Measurements from ENCODE around the gene ZNF559. TPM values are rescaled to one million over a fixed set of nuclear protein-coding genes. Genes with fewer than 3 reads are reported as not detected.
A peak's percentile ranks its signal among the peaks of the same experiment; 100 is the strongest.

ZNF559 gene
- total and polyA plus RNA-seq, 5 donors from 2014 or later: 12.2 to 37.3 (median 30.8) TPM

GRCh38 chr19:9324584-9324962 is 594 bp downstream of the ZNF559 start:
- Mint-ChIP-seq H3K9me3 (peaks cover 0 to 54% (median 20%) of the 10 kb centered on the region in 7 donors), H3K27ac (peak overlapping the region; percentile 63 to 96 (median 79)), H3K36me3 (peaks cover 31% of the 10 kb centered on the region), H3K27me3 (peaks cover 4% of the 10 kb centered on the region), H3K4me1 (peaks cover 11 to 40% (median 22%) of the 10 kb centered on the region in 4 donors), H3K4me3 (peak overlapping the region; percentile 94 to 99 (median 96))
- Histone ChIP-seq H3K36me3 (ENCODE audit: control insufficient read depth, insufficient read depth, low read length) (peaks cover 27% of the 10 kb centered on the region), H3K9me3 (ENCODE audit: control insufficient read depth in 2 of 2, low read length in 2 of 2) (peaks cover 23 to 50% of the 10 kb centered on the region in 2 experiments), H3K4me3 (ENCODE audit: low read depth, low read length) (peak overlapping the region; percentile 98), H3K4me1 (ENCODE audit: control insufficient read depth, insufficient read depth, low read length, poor library complexity, severe bottlenecking) (peaks cover 11% of the 10 kb centered on the region), H3K27ac (ENCODE audit: insufficient read depth, low read length, poor library complexity, severe bottlenecking) (peak overlapping the region; percentile 83), H3K27me3 (ENCODE audit: control insufficient read depth, insufficient read depth, low read length) (no peaks in the 10 kb centered on the region)
- no peak for ATAC-seq (ENCODE audit: low read depth in 2 of 2)
- DNase-seq: no peak

DNA sequence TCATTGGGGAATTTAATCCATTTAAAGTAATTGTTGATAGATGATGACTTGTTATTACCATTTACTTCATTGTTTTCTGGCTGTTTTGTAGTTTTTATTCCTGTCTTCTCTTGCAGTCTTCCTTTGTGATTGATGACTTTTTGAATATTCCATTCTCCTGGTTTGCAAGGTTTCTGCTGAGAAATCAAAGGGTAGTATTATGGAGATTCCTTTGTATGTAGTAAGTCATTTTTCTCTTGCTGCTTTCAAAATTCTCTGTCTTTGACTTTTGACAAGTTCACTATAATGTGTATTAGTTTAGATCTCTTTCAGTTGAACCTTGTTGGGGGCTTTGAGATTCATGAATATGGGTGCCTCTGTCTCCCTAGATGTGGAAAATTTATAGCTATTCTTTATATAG is 6.0 kb downstream of the ZNF559 start:
- H3K27me3 Mint-ChIP-seq: no peaks in the 10 kb centered on the region
- no peak overlapping the region for H3K4me3 ChIP-seq (ENCODE audit: low read depth, low read length)
- H3K4me1 ChIP-seq (ENCODE audit: control insufficient read depth, insufficient read depth, low read length, poor library complexity, severe bottlenecking): no peaks in the 10 kb centered on the region
- peaks cover 0 to 82% (median 42%) of the 10 kb centered on the region in 7 donors for H3K9me3 Mint-ChIP-seq
- DNase-seq: no peak
- no peak for ATAC-seq (ENCODE audit: low read depth in 2 of 2)
- H3K4me1 Mint-ChIP-seq: peaks cover 5 to 22% (median 8%) of the 10 kb centered on the region in 4 donors
- H3K27ac ChIP-seq (ENCODE audit: insufficient read depth, low read length, poor library complexity, severe bottlenecking): no peak overlapping the region
- H3K36me3 ChIP-seq (ENCODE audit: control insufficient read depth, insufficient read depth, low read length): peaks cover 61% of the 10 kb centered on the region
- no peak overlapping the region for H3K4me3 Mint-ChIP-seq
- no peaks in the 10 kb centered on the region for H3K27me3 ChIP-seq (ENCODE audit: control insufficient read depth, insufficient read depth, low read length)
- H3K36me3 Mint-ChIP-seq: peaks cover 62% of the 10 kb centered on the region
- no peak overlapping the region for H3K27ac Mint-ChIP-seq
- H3K9me3 ChIP-seq (ENCODE audit: control insufficient read depth in 2 of 2, low read length in 2 of 2): peaks cover 70 to 96% of the 10 kb centered on the region in 2 experiments

DNA sequence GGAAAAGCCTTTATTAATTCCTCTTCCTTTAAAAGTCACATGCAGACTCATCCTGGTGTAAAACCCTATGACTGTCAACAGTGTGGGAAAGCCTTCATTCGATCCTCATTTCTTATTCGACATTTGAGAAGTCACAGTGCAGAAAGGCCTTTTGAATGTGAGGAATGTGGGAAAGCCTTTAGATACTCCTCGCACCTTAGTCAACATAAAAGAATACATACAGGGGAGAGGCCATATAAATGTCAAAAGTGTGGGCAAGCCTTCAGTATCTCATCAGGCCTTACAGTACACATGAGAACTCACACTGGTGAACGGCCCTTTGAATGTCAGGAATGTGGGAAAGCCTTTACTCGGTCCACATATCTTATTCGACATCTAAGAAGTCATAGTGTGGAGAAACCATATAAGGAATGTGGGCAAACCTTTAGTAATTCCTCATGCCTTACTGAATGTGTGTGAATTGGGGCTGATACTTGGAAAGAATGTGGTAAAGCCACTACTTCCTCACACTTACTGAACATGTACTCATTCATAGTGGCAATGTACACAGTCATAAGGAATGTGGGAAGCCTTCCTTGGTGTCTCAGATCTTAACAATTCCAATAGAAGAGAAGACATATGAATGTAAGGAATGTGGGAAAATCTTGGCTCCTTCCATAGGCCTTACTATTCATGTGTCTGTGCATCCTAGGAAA is 18.8 kb downstream of the ZNF559 start:
- DNase-seq (no peak), ATAC-seq (ENCODE audit: low read depth in 2 of 2) (no peak)
- peaks cover 0 to 87% (median 37%) of the 10 kb centered on the region in 7 donors for H3K9me3 Mint-ChIP-seq
- H3K9me3 ChIP-seq (ENCODE audit: control insufficient read depth in 2 of 2, low read length in 2 of 2): peaks cover 80 to 96% of the 10 kb centered on the region in 2 experiments
- H3K27ac Mint-ChIP-seq: no peak overlapping the region
- H3K36me3 ChIP-seq (ENCODE audit: control insufficient read depth, insufficient read depth, low read length): peaks cover 53% of the 10 kb centered on the region
- H3K27me3 Mint-ChIP-seq: no peaks in the 10 kb centered on the region
- no peaks in the 10 kb centered on the region for H3K4me1 Mint-ChIP-seq
- peaks cover 59% of the 10 kb centered on the region for H3K36me3 Mint-ChIP-seq
- no peak overlapping the region for H3K27ac ChIP-seq (ENCODE audit: insufficient read depth, low read length, poor library complexity, severe bottlenecking)
- H3K4me3 ChIP-seq (ENCODE audit: low read depth, low read length): no peak overlapping the region
- H3K4me1 ChIP-seq (ENCODE audit: control insufficient read depth, insufficient read depth, low read length, poor library complexity, severe bottlenecking): no peaks in the 10 kb centered on the region
- no peak overlapping the region for H3K4me3 Mint-ChIP-seq
- no peaks in the 10 kb centered on the region for H3K27me3 ChIP-seq (ENCODE audit: control insufficient read depth, insufficient read depth, low read length)

DNA sequence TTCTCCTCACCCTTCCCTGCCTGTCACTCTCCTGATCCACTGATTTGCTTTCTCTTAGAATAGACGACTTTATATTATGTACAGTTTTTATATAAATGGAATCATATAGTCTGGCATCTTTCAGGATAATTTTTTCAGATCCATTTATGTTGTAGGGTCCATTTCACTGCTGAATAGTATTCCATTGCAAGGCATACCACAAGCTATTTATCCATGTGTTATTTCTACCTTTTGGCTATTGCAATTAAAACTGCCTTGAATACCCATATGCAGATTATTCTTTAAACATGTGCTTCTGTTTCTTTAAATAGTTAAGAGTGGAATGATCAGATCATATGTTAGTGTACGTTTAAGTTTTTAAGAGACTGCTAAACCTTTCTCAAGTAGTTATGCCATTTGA is 21.0 kb downstream of the ZNF559 start:
- ATAC-seq (ENCODE audit: low read depth in 2 of 2): no peak
- no peak for DNase-seq
- no peak overlapping the region for H3K27ac ChIP-seq (ENCODE audit: insufficient read depth, low read length, poor library complexity, severe bottlenecking)
- no peaks in the 10 kb centered on the region for H3K4me1 ChIP-seq (ENCODE audit: control insufficient read depth, insufficient read depth, low read length, poor library complexity, severe bottlenecking)
- H3K27ac Mint-ChIP-seq: no peak overlapping the region
- no peaks in the 10 kb centered on the region for H3K27me3 Mint-ChIP-seq
- H3K4me1 Mint-ChIP-seq: no peaks in the 10 kb centered on the region
- peaks cover 42% of the 10 kb centered on the region for H3K36me3 Mint-ChIP-seq
- no peak overlapping the region for H3K4me3 Mint-ChIP-seq
- H3K27me3 ChIP-seq (ENCODE audit: control insufficient read depth, insufficient read depth, low read length): no peaks in the 10 kb centered on the region
- H3K36me3 ChIP-seq (ENCODE audit: control insufficient read depth, insufficient read depth, low read length): peaks cover 33% of the 10 kb centered on the region
- H3K4me3 ChIP-seq (ENCODE audit: low read depth, low read length): no peak overlapping the region
- H3K9me3 ChIP-seq (ENCODE audit: control insufficient read depth in 2 of 2, low read length in 2 of 2): peaks cover 82 to 97% of the 10 kb centered on the region in 2 experiments
- H3K9me3 Mint-ChIP-seq: peaks cover 0 to 87% (median 31%) of the 10 kb centered on the region in 7 donors

- Histone ChIP-seq H3K9me3 (ENCODE audit: control insufficient read depth in 2 of 2, low read length in 2 of 2) (peaks cover 78 to 95% of the 10 kb centered on the region in 2 experiments), H3K27ac (ENCODE audit: insufficient read depth, low read length, poor library complexity, severe bottlenecking) (no peak overlapping the region)
- H3K4me1 Mint-ChIP-seq: no peaks in the 10 kb centered on the region
Measured at GRCh38 chr19:9348253-9348652, 24.3 kb downstream of the ZNF559 start.

DNA sequence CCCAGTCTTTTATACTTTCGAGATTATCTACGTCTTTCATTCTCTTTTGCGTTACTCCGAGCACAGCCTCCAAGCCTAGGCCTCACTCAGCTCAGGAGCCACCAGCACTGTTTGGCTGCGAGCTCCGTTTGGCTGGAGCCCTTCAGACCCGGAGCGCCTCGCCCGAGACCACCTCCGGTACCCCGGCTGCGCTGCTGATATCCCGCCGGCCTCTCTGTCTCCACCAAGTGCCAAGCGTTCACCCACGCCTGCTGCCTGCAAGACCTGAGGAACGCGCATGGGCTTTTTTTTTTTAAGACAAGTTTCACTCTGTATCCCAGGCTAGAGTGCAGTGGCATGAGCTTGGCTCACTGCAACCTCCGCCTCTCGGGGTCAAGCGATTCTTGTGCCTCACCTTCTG is 24.7 kb downstream of the ZNF559 start:
- Histone ChIP-seq H3K4me3 (ENCODE audit: low read depth, low read length) (no peak overlapping the region), H3K36me3 (ENCODE audit: control insufficient read depth, insufficient read depth, low read length) (peaks cover 1% of the 10 kb centered on the region), H3K4me1 (ENCODE audit: control insufficient read depth, insufficient read depth, low read length, poor library complexity, severe bottlenecking) (no peaks in the 10 kb centered on the region), H3K9me3 (ENCODE audit: control insufficient read depth in 2 of 2, low read length in 2 of 2) (peaks cover 75 to 95% of the 10 kb centered on the region in 2 experiments), H3K27ac (ENCODE audit: insufficient read depth, low read length, poor library complexity, severe bottlenecking) (no peak overlapping the region), H3K27me3 (ENCODE audit: control insufficient read depth, insufficient read depth, low read length) (no peaks in the 10 kb centered on the region)
- Mint-ChIP-seq H3K27me3 (no peaks in the 10 kb centered on the region), H3K9me3 (peaks cover 0 to 82% (median 21%) of the 10 kb centered on the region in 7 donors), H3K36me3 (peaks cover 10% of the 10 kb centered on the region), H3K27ac (no peak overlapping the region), H3K4me1 (no peaks in the 10 kb centered on the region), H3K4me3 (no peak overlapping the region)
- DNase-seq: no peak
- no peak for ATAC-seq (ENCODE audit: low read depth in 2 of 2)

More at GRCh38 chr19:9348253-9348652, 24.3 kb downstream of the ZNF559 start:
- Mint-ChIP-seq H3K9me3 (peaks cover 0 to 85% (median 24%) of the 10 kb centered on the region in 7 donors), H3K27ac (no peak overlapping the region), H3K36me3 (peaks cover 14% of the 10 kb centered on the region), H3K27me3 (no peaks in the 10 kb centered on the region), H3K4me3 (no peak overlapping the region)
- Histone ChIP-seq H3K36me3 (ENCODE audit: control insufficient read depth, insufficient read depth, low read length) (peaks cover 4% of the 10 kb centered on the region), H3K27me3 (ENCODE audit: control insufficient read depth, insufficient read depth, low read length) (no peaks in the 10 kb centered on the region), H3K4me3 (ENCODE audit: low read depth, low read length) (no peak overlapping the region), H3K4me1 (ENCODE audit: control insufficient read depth, insufficient read depth, low read length, poor library complexity, severe bottlenecking) (no peaks in the 10 kb centered on the region)
- ATAC-seq (ENCODE audit: low read depth in 2 of 2) (no peak), DNase-seq (no peak)

GRCh38 chr19:9352505-9352904 is 28.5 kb downstream of the ZNF559 start:
- peaks cover 0 to 72% (median 15%) of the 10 kb centered on the region in 7 donors for H3K9me3 Mint-ChIP-seq
- no peak overlapping the region for H3K27ac Mint-ChIP-seq
- H3K4me3 ChIP-seq (ENCODE audit: low read depth, low read length): no peak overlapping the region
- H3K36me3 ChIP-seq (ENCODE audit: control insufficient read depth, insufficient read depth, low read length): no peaks in the 10 kb centered on the region
- H3K9me3 ChIP-seq (ENCODE audit: control insufficient read depth in 2 of 2, low read length in 2 of 2): peaks cover 57 to 89% of the 10 kb centered on the region in 2 experiments
- H3K27me3 Mint-ChIP-seq: no peaks in the 10 kb centered on the region
- H3K27me3 ChIP-seq (ENCODE audit: control insufficient read depth, insufficient read depth, low read length): no peaks in the 10 kb centered on the region
- H3K27ac ChIP-seq (ENCODE audit: insufficient read depth, low read length, poor library complexity, severe bottlenecking): no peak overlapping the region
- ATAC-seq (ENCODE audit: low read depth in 2 of 2) (no peak), DNase-seq (no peak)
- no peaks in the 10 kb centered on the region for H3K4me1 Mint-ChIP-seq
- H3K36me3 Mint-ChIP-seq: peaks cover 5% of the 10 kb centered on the region
- H3K4me3 Mint-ChIP-seq: no peak overlapping the region
- H3K4me1 ChIP-seq (ENCODE audit: control insufficient read depth, insufficient read depth, low read length, poor library complexity, severe bottlenecking): no peaks in the 10 kb centered on the region

- Histone ChIP-seq H3K27me3 (ENCODE audit: control insufficient read depth, insufficient read depth, low read length) (no peaks in the 10 kb centered on the region), H3K36me3 (ENCODE audit: control insufficient read depth, insufficient read depth, low read length) (no peaks in the 10 kb centered on the region), H3K9me3 (ENCODE audit: control insufficient read depth in 2 of 2, low read length in 2 of 2) (peaks cover 57 to 89% of the 10 kb centered on the region in 2 experiments), H3K27ac (ENCODE audit: insufficient read depth, low read length, poor library complexity, severe bottlenecking) (no peak overlapping the region), H3K4me3 (ENCODE audit: low read depth, low read length) (no peak overlapping the region), H3K4me1 (ENCODE audit: control insufficient read depth, insufficient read depth, low read length, poor library complexity, severe bottlenecking) (no peaks in the 10 kb centered on the region)
- H3K27ac Mint-ChIP-seq: no peak overlapping the region
- H3K9me3 Mint-ChIP-seq: peaks cover 0 to 74% (median 15%) of the 10 kb centered on the region in 7 donors
- no peaks in the 10 kb centered on the region for H3K4me1 Mint-ChIP-seq
- H3K27me3 Mint-ChIP-seq: no peaks in the 10 kb centered on the region
- ATAC-seq (ENCODE audit: low read depth in 2 of 2): no peak
- H3K36me3 Mint-ChIP-seq: peaks cover 5% of the 10 kb centered on the region
- H3K4me3 Mint-ChIP-seq: no peak overlapping the region
- DNase-seq: no peak
Measured at GRCh38 chr19:9353011-9353410, 29.0 kb downstream of the ZNF559 start.
